Inflammatory macrophage treated with lipopolysaccharide for 4 hours (primary cell): Measurements from ENCODE around the gene SH3BP4.

ENCODE experiments used
- DNase-seq: peaks from one replicate; pipeline ENCODE4 v3.0.0-alpha.2; 2020

Gene SH3BP4

DNA sequence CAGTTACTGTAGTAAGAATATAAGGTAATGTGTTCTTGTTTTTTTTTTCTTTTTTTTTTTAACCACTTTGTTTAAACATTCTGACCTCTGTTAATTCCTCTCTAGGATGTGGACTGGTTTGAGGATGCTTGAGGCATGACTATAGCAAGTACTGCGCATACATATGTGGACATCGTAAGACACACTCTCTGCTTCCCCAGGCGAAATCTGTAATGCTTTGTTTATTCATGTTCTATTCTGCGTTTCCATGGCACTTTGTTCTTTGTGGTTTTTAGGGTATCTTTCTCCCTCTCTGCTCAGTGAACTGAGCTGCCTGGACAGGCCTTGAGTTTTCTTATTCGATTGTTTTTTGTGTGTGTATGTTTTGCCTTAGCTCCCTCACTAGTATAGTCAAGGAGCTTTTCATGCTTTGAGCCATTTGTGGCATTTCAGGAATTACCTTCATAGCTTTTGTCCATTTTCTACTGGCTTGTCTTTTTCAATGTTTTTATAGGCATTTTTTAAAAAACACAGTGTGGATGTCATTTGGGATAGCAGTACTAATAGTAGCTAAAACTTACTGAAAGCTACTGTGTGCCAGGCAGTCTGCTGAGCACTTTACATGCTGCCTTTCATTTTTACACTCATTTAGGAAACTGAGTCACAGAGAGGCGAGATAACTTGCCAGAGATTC lies 1.9 kb upstream of the SH3BP4 start:
- no peak for DNase-seq

DNA sequence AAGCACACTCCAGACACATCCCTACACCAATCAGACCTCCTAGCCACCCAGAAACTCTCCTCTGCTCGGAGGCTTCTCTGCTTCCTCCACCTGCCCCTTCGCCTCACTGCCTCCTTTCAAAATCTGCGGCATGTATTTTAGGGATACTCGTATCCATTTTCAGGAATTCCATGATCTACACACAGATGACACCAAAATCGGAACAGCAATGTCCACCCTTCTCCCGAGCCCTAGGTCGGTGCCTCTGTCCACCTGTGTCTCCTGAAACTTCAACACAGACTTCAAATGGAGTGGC lies 1.4 kb upstream of the SH3BP4 start:
- no peak for DNase-seq

DNA sequence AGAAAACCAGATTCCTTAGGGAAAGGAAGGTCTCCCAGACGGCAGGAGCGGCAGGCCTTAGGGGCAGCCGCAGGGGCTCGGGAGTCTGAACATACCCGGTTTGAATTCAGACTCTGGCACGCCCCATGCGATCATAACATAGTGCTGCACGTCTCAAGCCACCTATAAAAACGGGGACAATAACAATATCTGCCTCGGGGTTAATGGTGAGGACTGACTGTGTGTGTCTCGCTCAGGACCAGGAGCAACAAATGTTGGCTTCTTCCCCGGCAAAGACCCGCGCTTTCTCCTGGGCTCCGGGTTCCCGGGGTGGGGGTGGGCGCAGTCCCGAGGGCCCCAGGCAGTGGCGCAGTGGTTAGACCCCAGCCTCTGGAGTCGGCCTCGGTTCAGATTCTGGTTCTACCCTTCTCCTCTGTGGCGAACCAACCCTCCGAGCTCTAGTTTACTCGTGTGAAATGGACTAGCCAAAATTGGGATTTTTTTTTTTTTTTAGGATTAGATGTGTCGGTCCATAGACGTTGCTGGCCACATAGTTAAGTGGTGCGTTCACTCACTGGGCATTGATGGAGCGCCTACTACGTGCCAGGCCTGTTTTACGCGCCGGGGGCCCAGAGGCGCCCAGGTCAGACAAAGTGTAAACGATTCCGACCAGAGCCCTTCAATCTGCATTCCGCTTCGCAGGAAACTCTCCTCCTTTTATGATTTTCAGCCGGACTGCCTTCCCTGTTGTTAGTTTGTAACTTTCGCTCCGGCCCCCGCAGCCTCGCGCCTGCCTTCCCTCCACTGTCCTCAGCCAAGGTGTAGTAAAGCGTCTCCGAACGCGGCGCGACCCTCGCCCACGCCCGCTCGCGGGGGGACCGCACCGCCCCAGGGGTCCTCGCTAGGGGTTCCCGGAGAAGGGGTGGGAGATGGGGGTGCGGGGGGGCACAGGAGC lies 820 bp upstream of the SH3BP4 start:
- DNase-seq: no peak

DNA sequence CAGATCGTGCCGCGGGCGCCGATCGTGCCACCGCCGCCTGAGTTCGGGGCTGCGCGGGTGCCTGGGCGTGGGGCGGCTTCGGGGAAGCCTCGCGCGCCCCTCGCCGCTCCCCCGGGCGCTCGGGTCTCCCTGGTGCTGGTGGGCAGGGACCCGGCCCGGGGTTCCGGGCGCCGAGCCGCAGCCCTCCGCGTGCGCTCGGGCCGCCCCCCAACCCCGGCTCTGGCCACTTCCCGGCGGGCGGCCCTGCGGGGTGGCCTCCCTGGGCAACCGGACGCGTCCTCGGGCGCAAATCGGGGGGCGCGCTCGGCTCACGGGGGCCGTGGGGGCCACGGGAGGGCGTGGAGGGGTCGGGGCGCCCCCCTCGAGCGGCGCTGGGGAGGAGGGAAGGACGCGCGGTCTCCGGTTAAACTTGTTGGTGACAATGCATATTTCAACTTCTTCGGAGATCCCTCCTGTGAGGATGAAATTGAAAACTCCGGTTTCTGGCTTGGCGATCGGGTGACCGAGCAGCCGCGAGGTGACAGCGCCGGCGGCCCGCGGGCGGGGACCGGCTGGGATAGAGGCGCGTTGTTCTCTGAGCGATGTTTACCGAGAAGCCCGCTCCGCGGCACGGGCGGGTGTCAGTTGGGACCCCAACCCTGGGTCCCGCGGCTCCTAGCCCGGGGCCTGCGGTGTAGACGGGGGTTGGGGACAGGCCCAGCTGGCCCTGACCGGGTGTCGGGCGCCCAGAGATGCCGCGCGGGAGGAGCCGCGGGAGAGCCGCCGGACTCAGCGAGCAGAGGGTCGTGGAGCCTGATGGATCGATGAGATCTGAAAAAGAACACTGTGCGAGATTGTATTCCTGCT lies 676 bp downstream of the SH3BP4 start:
- no peak for DNase-seq

DNA sequence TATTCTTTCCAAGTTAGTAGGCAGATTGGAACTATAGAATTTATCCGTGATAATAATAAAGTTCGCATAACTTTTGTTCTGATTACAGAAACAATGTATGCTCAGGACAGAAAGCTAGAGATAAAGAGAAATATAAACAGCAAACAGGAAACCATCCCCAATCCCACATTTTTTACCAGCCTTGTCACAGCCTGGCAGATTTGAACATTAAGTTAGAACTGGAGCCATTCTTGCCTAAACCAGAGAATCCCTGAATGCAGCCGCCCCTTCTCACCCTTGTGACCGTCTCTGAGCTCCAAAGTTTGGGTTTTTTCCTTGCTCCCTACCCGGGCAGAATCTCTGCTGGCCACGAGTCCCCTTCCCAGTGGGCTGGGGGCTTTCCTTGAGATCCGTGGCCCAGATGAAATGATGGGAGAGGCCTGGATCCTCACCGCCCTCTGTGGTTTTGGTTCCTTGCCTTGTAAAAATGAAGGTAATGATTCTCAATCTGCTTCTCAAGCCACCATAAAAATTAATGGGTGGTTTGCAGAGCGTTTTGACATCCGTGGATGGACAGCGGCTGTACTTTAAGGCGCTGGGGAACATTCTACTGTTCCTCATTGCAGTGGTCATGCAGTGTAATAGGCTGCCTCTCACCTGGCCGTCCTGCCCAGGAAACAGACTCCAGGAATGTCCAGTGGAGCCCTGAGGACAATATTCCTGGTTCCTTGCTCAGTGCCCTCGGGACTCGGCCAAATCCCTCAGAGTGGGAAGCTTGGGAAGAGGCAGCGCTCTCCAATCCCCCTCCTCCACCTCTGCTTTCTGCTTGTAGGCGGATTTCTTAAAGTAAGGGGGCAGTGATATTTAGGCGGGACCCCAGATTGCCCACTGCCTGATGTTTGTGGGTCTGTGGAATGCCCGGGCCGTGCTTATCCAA lies 1.6 kb downstream of the SH3BP4 start:
- no peak for DNase-seq

DNA sequence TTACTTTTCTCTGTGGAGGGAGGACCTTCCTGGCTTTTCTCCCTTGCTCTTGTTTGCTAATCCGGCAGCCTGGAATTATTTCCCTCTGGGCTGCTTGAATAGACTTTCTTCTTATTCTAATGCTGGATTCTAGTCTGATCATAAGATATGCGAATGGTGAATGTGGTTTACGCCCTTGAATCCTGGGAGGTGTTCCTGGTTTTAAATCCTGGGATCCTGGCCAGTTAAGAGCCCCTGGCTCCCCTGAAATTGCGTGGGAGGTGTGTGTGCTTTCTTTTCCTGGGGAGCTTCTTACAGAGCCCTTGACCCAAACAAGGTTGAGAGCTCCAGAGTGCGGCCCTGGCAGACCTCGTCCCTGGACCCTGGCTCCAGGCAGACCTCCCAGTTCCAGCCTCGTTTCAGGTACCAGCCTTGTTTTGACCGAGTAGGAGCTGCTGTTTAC lies 2.8 kb downstream of the SH3BP4 start:
- DNase-seq: no peak

DNA sequence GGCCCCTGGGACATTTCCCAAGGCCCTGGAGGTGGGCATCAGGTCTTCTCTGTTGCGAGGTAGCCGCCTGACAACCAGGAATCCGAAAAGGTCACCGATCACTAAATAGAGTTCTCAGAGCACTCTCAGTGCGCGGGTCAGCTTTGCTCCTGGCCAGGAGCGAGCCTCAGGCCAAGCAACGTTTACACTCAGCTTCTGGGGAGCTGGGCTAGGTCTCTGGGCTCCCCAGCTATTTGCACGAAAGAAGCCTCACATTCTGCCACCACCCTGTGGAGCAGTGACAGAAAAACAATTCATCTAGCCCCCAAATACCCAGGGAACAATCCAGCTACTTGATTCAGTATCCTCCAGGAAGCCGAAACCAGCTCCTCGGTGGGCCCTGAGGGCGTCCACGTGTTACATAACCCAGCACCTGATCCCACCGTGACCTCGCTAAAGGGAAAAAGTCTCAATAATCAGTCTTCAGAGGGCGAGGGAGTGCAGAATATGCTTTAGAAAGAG lies 3.3 kb downstream of the SH3BP4 start:
- no peak for DNase-seq

DNA sequence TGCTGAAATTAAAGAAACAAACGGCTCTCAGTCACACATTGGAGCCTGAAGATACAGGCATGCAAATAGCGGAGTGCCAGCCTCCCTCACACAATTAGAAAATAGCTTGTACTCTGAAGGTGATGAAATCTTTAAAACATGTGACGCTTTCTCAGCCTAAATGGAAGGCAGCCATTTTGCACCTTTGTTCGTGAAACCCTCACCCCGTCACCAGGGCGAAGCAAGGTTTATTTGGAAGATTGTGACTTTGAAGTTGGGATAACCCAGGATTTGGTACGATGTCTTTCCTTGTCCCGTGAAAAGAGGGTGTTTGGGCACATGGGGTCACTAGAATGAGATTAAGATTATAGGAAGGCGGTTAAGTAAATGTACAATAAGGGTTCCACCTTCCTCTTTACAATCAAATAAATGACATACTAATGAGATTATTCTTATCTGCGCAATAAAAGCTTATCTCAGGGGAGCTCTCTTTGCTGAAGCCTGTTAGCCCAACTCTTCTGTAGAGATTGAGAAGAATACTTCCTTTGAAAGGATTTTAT lies 4.2 kb downstream of the SH3BP4 start:
- no peak for DNase-seq

DNA sequence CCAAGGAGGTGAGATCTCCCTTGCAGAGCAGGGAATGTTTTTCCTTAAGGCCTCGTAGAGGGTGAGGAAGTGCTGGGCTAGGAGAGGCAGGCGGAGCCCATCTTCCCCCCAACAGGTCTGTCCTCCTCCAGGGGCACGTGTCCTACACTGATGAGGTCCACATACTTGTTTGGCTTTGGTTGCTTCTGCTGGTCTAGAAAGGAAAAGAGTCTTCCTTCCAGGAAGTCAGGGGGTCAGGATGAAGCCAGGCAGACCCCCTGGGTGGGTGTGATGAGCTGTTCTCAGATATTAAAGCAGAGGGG lies 6.0 kb downstream of the SH3BP4 start:
- no peak for DNase-seq

DNA sequence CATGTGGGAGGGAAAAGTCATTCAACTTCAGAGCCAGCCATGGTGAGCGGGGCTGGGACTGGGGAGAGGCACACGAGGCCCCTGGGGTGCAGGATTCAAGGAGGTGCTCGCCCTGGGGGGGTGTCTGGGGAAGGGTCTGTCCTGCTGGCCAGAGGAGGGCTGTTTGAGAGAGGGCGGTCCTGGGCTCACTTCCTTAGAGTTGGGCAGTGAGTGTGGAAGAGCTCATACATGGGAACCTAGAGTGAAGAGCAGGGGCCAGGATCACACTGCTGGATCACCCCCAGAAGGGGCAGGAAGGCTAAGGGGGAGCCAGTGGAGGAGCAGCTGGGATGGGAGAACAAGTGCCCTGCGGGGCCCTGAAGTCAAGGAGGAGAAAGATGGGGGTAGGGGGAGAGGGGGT lies 6.5 kb downstream of the SH3BP4 start:
- DNase-seq: no peak

DNA sequence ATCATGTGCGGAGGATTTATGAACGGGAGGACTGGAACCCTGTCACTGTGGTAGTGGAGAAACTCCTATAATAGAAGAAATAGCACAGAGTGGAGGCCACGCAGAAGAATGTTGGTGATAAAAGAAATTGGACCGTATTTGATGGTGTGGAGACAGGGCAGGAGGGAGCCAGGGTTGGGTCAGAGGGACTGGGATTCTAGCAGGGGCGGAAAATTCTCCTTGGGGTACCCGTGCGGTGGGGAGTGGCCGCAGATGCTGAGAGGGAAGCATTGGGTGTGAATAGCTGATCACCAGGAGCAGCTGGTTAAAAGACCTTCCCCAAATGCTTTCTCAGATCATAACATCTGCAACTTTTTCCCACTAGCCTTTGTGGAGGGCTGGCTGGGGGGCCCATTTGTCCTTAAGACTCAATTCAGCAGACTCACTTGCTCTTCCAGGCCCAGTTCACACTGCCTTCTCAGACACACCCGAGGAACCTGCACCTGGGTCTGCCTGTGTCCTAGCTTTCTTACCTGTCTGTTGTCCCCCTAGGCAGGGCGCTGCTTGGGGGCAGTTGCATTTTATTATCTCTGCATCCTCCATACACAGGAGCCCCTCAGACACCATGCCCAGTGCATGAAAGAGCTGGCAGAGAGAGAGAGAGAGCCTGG lies 7.1 kb downstream of the SH3BP4 start:
- DNase-seq: no peak

DNA sequence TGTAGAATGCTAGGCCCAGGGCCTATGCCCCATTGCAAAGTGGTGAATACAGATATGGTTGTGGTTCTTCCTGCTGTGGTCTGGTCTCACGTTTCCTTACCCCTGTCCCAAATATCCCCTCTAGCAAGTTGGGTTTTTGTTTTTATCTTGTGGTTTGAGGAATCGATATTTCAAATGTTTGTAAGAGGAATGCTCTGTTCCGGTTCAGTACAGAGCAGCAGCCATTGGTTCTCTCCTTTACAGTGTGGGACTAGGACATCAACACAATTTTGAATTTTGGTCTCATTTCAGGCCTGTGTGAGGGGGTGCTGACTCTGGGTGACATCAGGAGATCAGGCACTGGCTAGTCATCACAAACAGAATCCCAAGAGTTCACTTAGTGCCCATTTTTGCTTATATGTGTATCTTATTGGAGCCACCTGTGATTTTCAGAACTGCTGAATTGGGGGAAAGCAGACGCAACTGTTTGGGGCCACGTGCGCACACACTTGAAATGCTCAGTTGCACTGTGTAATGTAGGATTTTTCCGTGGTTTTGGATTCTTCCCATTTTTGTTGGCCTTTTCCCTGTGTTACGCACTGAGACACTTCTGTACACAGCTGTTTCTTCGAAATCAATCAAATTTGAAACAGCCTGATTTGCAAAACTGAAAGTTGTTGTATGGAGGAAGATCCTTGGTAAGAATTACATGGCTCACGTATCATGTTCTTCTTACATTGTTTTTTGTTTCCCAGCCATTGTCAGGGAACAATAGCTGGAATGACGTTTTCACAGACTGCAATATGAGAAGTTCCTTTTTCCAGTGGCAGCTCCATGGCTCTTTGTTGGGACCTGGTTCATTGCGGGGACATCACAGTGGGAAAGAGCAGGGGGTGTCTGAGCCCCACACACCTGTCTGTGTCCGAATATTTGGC lies 8.6 kb downstream of the SH3BP4 start:
- no peak for DNase-seq

DNA sequence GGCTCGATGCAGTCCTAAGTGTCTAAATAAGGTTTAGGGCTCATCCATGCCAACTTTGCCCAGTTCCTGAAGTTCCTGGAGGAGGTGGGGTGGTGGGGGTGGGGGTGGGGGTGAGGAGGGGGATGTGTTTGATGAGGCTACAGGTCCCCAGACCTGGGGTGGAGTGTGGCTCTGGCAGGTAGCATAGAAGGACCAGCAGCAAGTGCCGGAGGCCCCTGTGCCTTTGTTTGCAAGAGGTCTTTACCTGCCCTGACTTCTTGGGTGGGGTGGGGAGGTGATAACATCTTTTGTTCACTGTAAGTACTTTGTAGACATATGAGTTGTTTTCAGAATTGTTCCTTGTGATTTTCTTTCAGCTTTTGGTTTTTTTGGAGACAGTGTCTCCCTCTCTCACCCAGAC lies 10.0 kb downstream of the SH3BP4 start:
- no peak for DNase-seq

DNA sequence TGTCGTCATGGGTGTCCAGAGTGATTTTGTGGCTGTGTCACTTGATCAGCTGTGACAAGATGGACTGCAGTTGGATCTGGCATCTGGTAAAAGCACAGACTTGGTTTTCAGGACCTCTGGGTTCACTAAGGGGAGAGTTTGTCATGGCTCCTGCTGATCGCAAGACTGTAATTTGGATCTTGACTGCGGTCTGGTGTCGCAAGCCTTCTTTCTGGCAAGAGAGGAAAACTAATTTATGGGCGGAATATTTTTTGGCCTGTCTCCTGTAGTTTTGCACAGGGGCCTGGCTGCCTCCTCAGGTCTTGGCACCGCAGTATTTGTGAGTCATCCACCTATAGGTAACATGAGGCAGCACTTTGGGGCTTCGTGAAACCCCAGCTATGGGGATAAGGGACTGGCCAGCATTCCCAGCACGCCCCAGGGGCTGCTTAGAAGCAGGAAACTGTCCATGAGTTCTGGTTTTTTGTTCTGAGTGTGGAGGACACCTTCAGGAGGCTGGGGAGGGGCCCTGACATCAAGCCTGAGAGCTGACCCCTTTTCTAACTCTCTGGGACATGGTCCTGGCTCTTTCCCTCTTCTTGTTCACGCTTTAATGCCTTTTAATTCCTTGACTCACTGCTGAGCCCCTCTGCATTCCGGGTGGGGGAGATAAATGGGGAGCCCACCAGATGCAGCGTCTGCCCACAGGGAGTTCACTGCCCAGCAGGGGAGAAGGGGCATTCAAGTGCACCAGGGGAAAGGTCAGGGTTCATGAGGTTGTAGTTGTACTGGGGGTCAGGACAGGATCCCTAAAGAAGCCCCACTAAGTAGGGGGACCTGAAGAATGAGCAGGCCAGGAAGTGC lies 12.2 kb downstream of the SH3BP4 start:
- DNase-seq: no peak

DNA sequence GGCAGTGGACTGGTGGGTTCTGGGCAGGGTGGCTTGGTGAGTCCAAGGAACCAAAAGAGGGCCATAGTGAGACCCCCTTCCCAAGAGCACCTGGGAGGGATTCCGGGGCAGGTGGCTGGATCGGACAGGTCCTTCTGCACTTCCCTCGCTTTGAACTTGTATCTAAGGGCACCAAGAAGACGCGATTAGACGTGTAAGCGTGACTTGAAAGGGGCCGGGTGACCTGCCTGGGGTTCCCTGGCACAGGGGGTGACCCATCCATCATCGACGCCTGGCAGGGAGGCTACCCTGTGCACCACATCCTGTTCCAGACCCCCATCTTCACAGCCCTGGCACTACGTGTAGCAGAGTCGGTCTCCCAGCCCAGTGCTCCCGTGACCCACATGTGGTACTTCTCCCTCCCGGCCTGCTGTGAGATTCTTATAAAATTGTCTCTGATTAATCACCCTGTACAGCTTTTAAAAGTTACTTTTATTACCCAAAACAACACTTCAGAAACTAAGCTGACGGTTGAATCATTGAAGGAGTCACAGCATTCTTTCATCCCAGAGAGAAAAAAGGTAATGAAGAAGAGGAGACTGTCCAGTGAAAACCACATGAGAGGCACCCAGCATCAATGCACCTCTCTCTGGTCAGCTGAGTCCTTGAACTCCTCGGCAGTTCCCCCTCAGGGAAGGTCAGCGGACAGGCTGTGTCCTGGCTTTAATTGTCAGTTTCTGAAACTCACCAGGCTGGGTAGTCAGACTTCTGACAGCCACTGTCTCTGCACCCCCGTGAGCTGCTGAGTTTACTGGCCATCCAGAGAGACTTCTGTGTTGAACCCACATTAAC lies 13.0 kb downstream of the SH3BP4 start:
- DNase-seq: no peak

DNA sequence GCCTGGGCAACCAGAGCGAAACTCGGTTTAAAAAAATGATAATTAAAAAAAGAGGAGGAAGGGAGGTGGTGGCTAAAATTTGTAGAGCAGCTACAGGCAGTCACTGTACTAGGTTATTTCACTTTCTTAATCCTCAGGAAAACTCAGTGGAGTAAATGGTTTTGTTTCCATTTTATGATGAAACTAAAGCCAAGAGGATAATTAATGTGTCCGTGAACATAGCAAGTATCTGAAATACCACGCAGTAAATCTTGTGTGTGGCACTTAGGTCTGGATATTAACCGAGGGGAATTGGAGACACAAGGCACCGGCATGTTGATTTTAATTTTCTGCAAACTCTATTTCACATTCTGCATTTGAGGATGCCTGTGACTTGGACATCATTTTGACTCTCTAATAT lies 14.5 kb downstream of the SH3BP4 start:
- DNase-seq: no peak

DNA sequence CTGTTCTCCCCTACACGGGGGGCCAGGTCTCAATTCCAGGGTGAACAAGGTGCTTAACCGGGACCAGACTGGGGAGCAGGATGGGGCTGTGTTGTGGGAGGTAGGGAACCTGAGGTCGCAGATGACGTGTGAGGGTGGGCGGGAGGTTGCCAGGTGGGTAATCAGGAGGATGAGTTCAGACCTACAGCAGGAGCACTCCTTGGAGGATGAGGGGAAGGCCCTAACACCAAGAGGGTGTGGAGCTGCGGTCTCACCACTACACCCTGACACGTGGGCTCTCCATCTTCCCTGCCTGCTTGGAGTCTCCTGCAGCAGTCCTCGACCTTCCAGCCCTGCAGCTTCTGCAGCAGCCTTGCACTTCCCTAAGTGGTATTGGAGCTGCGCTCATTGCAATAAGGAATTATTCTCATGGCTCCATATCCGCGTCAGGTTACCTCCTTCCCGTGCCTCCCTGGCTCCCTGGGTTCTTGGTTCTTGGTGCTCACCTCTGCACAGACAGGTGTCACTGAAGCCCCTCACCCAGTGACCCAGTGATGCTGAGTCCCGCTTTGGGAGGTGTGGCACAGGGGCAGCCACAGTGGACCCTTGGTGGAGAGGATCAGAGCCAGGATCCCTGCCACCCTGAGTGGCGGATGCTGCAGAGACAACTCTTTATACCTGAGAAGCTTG lies 15.5 kb downstream of the SH3BP4 start:
- DNase-seq: no peak

DNA sequence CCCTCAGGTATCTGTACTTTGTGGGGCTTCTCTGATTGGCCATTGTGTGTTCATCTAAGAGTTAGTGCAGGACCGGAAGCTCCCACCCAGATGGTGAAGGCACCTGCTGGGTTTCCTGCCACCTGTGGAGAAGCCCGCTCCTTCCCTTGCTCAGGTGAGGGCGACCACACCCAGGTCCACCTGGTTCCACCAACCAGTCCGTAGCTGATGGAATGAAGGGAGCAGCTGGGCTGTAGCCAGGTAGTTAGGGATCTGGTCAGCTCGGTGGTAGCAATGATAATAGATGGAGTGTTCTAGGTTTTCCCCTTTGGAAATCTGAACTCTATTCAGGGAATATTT lies 16.0 kb downstream of the SH3BP4 start:
- DNase-seq: no peak
